Stimulated activated naive CD4-positive, alpha-beta T cell (primary cell): ENCODE data around the gene ZNF569.
"Not testable (repeated sequence)": the region's sequence is repeated elsewhere in the genome, so short reads cannot be mapped to it uniquely, and the experiment has no call there.

ENCODE experiments used
- DNase-seq, 6 experiments: peaks; one replicate each; lab custom pipeline; 2025; lab: John Stamatoyannopoulos, UW

ZNF569 gene

DNA sequence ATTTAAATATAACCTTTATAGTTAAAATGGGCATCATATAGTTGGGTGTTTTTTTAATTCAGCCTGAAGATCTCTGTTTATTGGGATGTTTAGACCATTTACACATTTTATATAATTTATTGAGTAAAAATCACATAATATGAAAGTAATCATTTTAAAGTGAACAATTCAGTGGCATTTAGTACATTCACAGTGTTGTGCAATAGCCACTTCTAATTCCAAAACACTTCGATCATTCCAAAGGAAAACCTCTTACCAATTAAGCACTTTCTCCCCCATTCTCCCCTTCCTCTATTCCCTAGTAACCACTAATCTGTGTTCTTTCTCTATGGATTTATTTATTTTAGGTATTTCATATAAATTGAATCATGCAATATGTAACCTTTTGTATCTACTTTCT lies 66.2 kb downstream of the ZNF569 start:
- DNase-seq, result no peak

DNA sequence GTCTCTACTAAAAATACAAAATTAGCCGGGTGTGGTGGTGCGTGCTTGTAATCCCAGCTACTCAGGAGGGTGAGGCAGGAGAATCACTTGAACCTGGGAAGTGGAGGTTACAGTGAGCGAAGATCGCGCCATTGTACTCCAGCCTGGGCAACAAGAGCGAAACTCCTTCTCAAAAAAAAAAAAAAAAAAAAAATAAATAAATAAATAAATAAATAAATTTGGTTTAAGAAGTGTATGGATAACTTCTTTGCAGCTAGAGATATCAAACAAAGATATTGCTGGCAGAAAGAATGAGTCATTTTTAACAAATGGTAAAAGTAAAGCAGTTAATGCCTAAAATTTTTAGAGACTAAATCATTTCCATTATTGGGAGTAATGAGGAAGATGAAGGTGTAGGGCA lies 75.8 kb downstream of the ZNF569 start:
- not testable (repeated sequence) for DNase-seq

DNA sequence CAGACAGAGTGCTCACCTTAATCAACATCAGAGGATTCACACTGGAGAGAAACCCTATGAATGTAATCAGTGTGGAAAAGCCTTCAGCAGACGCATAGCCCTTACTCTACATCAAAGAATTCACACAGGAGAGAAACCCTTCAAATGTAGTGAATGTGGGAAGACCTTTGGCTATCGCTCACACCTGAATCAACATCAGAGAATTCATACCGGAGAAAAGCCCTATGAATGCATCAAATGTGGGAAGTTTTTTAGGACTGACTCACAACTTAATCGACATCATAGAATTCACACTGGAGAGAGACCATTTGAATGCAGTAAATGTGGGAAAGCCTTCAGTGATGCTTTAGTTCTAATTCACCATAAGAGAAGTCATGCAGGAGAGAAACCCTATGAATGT lies 78.0 kb downstream of the ZNF569 start:
- no peak for DNase-seq

DNA sequence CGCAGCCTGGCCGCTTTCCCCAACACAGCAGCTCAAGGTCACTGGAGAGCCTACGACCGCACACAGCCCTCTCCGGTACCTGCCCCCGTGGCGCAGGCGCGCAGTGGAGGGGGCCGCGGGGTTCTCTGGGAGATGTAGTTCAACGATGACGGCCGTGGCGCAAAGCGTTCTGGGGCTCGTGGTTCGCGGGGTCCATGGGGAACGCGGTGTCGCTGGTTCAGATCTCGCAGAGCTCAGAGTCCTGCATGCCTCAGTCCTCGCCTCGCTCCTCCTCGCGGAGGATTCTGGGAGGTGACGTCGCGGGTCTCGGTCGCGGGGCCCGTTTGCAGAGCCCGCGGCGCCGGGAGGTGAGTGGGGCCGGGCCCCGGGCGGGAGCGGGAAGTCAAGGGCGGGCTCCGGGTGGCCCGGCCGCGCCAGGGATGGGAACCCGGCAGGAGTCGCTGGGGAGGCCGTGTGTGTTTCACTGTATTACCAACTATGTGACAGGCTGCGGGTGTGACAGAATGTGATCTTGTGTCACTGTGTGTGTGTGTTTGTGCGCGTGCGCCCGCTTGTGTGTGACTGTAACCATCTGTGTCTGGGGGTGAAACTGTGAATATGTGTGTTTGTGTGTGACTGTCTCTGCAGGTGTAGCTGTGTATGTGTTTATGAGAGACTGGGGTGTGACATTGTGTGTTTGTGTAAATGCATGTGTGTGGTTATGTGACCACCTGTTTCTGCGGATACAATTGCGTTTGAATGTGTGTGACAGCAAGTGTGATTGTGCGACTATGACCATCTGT lies 96.2 kb downstream of the ZNF569 start, which contains the start of gene ZNF527:
TSS of gene ZNF527 (plus strand) at position 220 of the 782 bp plus-strand sequence. CDS start 3,100 bp downstream, outside the sequence.
- peak; percentile 92 to 97 (median 94) for DNase-seq

DNA sequence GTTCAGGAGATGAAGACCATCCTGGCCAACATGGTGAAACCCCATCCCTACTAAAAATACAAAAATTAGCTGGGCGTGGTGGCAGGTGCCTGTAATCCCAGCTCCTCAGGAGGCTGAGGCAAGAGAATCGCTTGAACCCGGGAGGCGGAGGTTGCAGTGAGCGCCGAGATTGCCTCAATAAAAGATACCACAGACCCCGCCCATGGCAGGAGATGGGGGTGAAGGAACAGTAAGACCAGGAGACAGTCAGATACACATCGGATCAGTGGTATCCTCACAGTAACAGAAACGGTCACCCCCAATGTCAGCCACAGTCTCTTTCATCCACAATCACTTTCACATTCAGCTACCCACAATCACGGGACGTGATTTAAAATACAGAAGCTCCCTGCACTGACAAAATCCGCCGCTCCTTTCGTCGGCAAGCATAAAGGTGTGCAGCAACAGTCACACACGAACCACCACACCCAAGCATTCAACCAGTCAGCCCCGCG lies 96.8 kb downstream of the ZNF569 start:
- DNase-seq, result not testable (repeated sequence)

DNA sequence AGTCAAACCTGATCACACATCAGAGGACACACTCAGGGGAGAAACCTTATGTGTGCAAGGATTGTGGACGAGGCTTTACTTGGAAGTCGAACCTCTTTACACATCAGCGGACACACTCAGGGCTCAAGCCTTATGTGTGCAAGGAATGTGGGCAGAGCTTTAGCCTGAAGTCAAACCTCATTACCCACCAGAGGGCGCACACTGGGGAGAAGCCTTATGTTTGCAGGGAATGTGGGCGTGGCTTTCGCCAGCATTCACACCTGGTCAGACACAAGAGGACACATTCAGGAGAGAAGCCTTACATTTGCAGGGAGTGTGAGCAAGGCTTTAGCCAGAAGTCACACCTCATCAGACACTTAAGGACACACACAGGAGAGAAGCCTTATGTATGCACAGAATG lies 104.5 kb downstream of the ZNF569 start:
- DNase-seq, result no peak

DNA sequence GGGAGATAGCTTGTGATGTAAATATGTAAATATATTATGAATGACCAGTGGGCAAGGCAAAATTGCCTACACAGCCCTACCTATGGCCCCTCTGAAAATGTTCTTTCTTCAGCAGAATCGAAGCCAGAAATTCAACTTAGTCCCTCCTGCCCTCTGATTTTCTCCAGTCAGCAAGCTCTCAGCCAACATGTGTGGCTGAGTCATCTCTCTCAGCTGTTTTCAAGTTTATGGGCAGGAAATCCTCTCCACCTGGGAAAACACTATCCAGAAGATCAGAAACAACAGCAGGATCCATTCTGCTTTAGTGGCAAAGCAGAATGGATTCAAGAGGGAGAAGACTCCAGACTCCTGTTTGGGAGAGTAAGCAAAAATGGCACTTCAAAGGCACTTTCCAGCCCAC lies 105.2 kb downstream of the ZNF569 start:
- no peak for DNase-seq
